Suppressor macrophage (primary cell): ENCODE results near the gene SMIM38.
"Not testable (repeated sequence)": the region's sequence is repeated elsewhere in the genome, so short reads cannot be mapped to it uniquely, and the experiment has no call there.

Experiments used
- DNase-seq, 4 experiments: peaks; one replicate each; pipeline ENCODE4 v3.0.0-alpha.2; 2020 to 2022

The SMIM38 gene

DNA sequence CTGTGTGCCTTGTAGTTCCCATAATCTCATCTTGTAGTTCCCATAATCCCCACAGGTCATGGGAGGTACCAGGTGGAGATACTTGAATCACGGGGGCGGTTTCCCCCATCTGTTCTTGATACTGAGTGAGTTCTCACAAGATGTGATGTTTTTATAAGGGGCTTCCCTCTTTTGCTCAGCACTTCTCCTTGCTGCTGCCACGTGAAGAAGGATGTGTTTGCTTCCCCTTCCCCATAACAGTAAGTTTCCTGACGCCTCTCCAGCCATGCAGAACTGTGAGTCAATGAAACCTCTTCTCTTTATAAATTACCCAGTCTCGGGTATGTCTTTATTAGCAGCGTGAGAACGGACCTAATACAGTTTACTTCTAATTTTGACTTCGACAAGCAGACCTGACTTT is 14.0 kb upstream of the SMIM38 start:
- DNase-seq, result peak; percentile 75 to 90 (median 82)

- DNase-seq, result peak; percentile 38 to 66 (median 51)
Measured at GRCh38 chr11:69142895-69143294, 12.8 kb upstream of the SMIM38 start.

GRCh38 chr11:69144316-69145049 is 11.3 kb upstream of the SMIM38 start:
- no peak for DNase-seq

DNA sequence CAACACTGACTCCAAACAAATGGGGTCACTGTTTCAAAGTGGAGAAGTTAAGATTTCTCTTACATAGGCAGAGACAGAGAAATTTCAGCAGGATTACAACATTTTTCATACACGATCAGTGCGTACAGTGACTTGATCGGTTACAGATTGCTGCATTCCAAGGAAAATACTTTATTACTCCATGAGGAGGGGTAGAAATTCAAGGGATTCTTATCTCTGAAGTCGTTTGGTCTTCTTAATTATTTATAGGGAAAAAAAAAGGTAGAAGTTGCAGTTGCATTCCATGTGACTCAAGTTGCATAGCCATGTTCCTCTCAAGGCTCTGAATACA is 10.7 kb upstream of the SMIM38 start:
- DNase-seq, result peak in 1 of 4 experiments; percentile 25

- no peak for DNase-seq
Measured at GRCh38 chr11:69148377-69148762, 7.4 kb upstream of the SMIM38 start.

- DNase-seq, result no peak
Measured at GRCh38 chr11:69148806-69149205, 6.9 kb upstream of the SMIM38 start.

- DNase-seq, result not testable (repeated sequence)
Measured at GRCh38 chr11:69149338-69150045, 6.2 kb upstream of the SMIM38 start.

DNA sequence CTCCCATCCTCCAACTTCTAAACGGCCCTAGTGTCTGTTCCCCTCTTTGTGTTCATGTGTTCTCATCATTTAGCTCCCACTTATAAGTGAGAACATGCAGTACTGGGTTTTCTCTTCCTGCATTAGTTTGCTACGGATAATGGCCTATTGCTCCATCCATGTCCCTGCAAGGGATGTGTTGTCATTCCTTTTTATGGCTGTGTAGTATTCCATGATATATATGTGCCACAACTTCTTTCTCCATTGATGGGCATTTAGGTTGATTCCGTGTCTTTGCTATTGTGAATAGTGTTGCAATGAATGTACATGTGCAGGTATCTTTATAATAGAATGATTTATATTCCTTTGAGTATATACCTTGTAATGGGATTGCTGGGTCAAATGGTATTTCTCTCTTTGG is 5.6 kb upstream of the SMIM38 start:
- no peak for DNase-seq

- no peak for DNase-seq
Measured at GRCh38 chr11:69151836-69152235, 3.9 kb upstream of the SMIM38 start.

- DNase-seq, result no peak
Measured at GRCh38 chr11:69152733-69153421, 2.9 kb upstream of the SMIM38 start.

DNA sequence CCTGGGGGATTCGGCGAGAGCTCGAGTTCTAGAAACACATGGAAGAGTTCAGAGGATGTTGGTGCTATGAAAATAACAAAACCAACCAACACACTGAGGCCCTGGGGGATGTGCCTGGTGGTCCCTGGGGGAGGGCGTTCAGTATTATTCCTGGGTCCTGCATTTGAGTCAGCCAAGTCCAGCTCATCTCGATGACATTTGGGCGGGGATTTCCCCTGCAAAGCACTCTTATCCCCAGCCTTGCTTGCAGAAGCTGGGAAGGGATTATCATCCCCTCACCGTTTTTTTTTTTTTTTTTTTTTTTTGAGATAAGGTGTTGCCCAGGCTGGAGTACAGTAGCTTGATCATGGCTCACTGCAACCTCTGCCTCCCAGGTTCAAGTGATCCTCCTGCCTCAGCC is 2.1 kb upstream of the SMIM38 start:
- no peak for DNase-seq

DNA sequence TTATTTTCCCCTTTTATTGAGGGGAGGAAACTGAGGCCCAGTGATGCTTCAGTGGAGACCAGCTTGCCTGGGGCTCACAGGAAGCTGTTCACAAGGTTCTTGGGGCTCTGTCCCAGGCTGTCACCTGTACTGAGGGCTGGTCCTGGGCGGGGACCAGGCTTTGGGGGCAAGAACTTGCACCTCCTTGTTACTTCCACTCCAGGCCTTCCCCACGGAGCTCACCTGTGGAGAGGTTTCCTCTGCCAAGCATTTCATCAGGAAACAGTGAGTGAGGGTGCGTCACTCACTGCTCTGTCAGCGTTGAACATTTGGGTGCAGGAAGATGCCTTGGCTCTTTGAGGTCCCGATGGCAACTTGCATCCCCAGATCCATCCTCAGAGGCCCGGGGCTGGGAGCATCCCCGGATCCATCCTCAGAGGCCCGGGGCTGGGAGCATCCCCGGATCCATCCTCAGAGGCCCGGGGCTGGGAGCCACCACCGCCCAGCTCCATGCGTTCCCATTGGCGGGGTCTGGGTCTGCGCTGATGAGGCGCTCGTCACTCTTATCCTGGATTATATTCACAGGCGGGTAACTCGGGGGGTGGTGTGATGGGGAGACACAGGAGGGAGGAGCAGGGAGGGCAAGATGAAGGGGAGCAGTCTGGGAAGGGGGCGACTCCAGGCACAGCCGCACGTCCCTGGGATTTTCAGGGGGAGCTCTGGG is 1.4 kb upstream of the SMIM38 start:
- no peak for DNase-seq

DNA sequence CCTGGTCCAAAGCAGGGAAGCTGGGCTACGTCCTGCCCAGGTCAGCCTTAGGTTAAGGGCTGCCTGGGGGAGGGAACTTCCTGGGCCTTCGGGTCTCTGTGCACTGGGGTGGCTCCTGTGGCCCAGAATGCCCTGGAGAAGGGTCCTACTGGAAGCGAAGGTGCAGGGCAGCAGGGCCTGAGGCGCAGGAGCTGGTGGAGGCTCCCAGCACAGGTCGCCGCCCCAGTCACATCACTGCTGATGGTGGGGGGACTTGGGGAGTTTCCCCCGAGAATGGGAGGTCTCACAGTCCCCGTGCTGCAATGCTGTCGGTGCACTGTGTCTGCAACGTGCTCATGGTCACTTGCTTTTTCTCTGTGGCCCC is 815 bp upstream of the SMIM38 start:
- DNase-seq, result no peak

DNA sequence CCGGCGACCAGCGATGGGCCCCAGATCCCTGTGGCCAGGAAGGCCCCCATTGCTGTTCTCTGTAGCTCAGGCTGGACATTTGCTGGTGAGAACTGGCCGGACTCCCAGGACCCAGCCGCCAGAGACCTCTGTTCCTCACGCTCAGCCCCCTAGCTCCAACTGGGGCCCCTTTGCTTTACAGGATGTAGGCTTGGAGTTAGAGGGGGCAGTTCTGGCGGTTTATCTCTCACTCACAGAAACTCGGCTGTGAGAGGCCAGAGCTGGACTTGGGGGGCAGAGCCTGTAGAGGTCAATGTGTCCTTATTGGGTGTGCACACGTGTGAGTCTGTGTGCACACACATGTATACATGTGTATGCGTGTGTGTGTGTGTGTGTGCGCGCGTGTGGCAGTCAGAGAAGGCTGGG is 502 bp downstream of the SMIM38 start:
- DNase-seq, result no peak

DNA sequence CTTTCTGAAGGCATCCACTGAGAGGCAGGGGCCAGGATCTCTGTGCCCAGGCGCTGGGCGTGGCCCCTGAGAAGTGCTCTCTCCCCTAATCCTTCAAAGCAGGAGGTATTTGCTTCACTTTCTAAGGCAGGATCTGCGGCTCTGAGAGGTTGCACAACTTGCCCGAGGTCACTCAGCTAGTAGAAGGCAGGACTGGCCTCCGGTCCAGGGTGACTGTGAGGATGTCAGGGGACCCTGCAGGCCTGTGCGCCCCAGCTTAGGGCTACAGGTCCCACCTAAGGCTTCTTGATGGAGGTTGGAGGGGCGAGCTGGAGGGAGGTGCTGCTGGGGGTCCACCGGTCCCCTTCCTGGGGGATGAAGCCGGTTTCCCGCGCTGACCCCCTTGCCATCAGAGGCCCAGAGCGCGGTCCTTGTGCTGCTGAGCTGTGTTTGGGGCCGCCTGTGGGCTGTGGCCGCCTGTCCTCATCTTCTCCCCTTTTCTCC is 979 bp downstream of the SMIM38 start:
- DNase-seq, result peak in 2 of 4 experiments; percentile 22 to 39

GRCh38 chr11:69157156-69157821 is 1.6 kb downstream of the SMIM38 start:
- DNase-seq, result peak; percentile 38 to 66 (median 46)

- DNase-seq, result no peak
Measured at GRCh38 chr11:69157822-69158231, 2.1 kb downstream of the SMIM38 start.

GRCh38 chr11:69158301-69159149 is 2.8 kb downstream of the SMIM38 start:
- DNase-seq, result no peak

DNA sequence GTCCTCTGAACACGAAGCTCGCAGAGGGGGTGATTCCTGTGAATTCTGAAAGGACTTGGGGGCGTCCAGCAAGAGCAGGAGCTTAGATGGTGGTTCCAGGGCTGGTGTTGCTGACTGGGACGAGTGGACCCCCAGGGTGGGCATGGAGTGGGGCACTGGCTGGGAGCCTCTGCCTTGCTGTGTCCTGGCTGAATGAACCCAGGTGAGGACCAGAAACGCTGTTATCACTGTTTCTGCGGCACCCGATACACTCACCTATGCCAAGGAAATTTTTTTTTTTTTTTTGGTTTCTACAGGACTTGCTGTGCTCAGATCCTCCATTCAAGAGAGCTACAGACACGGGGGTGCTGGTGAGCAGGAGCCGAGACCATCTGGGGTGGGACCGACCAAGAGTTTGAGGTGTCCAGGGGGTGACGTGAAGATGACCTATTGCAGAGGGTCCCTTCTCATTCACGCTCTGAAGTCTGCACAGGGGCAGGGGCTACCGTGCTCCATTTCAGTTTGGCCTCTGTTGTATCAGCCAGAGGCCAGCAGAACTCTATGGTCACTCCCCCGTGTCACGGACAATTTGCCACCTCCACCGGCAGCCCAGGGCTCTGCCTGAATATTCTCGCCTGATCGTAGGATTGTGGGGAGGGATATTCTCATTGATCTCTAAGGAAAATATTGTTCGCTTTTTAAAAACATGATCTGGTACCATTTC is 3.6 kb downstream of the SMIM38 start:
- no peak for DNase-seq

- DNase-seq, result no peak
Measured at GRCh38 chr11:69160296-69161116, 4.8 kb downstream of the SMIM38 start.
